HG03064 (cell line): ENCODE results near the gene FGA.

ENCODE experiments used
- ATAC-seq: cut with Tn5 transposase; IDR thresholded peaks from one replicate; pipeline ENCODE4 v1.9.1; 2021; ENCODE audit warnings: low read depth; ENCODE audit not compliant: unreplicated experiment

FGA gene

DNA sequence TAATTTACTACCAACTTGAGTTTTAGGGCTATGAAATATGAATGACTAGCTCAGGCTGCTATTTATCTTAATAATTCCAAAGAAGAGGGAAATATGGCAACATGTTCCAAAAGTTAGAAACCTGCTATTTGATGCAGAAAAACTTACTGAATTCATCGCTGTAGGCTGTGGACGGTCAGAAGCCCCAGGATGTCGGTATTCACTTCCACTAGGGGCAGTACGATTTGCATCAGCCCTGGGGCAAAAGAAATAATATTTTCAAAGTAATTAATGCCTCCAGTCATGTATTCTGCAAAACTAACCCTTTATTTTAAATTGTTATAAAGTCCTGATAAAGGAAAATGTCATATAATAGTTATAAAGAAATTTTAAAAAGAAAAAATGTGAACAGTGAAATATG is 44.9 kb downstream of the FGA start:
- no peak for ATAC-seq

GRCh38 chr4:154542271-154542879 is 48.2 kb downstream of the FGA start:
- no peak for ATAC-seq
